Adrenal gland (tissue), 12 donors: ENCODE measurements around the gene MTHFD1. TPM values are rescaled to one million over a fixed set of nuclear protein-coding genes. Genes with fewer than 3 reads are reported as not detected.

ENCODE experiments used
- DNase-seq, 7 donors: peaks; one replicate each; pipeline ENCODE4 v3.0.0-alpha.2; 2019 to 2020
- H3K27ac ChIP-seq, 5 donors: fragments of 200-600 bp; sonication (generic) in 4 of 5; 1 replicate in 3 of 5; 2 replicates in 2 of 5; pipeline versions ENCODE4 v1.5.1 to v1.8.0; 2016 to 2020; ENCODE audit warnings: mild to moderate bottlenecking in 1 of 5
- H3K27me3 ChIP-seq: fragments of 200-600 bp; 2 replicates; pipeline ENCODE4 v1.8.0; 2021
- H3K36me3 ChIP-seq, 2 donors: fragments of 200-600 bp; replicated peaks in 1 of 2; 1 replicate in 1 of 2; 2 replicates in 1 of 2; pipeline versions ENCODE4 v1.5.1 to v1.8.0; 2018 to 2022
- H3K4me1 ChIP-seq, 2 donors: fragments of 200-600 bp; replicated peaks in 1 of 2; 1 replicate in 1 of 2; 2 replicates in 1 of 2; pipeline versions ENCODE4 v1.5.1 to v1.8.0; 2018 to 2021
- H3K4me3 ChIP-seq, 4 donors: fragments of 200-600 bp; sonication (generic) in 3 of 4; one replicate each; pipeline ENCODE4 v1.5.1; 2016 to 2018
- H3K9me3 ChIP-seq, 3 donors: fragments of 200-600 bp; sonication (generic) in 1 of 3; replicated peaks in 1 of 3; 1 replicate in 2 of 3; 2 replicates in 1 of 3; pipeline versions ENCODE4 v1.5.1 to v1.8.0; 2016 to 2021
- CTCF ChIP-seq, 6 experiments: fragments of 450-650 bp in 4 of 6; fragments of 200-600 bp in 2 of 6; sonication (generic) in 1 of 6; IDR thresholded peaks; 1 replicate in 5 of 6; 2 replicates in 1 of 6; pipeline versions ENCODE4 v1.5.1 to v1.8.0; 2016 to 2021; ENCODE audit warnings: antibody characterized with exemption in 6 of 6, mild to moderate bottlenecking in 2 of 6, moderate library complexity in 1 of 6
- POLR2A ChIP-seq, 2 donors: fragments of 450-650 bp; IDR thresholded peaks; one replicate each; pipeline ENCODE4 v1.6.1; 2017; ENCODE audit warnings: antibody characterized with exemption in 2 of 2, mild to moderate bottlenecking in 2 of 2, moderate library complexity in 1 of 2
- WGBS, 4 donors: extraction: QIAGEN DNeasy Blood & Tissue Kit in 2 of 4; methylation state at CpG; one replicate each; pipeline versions ENCODE4 v1.1.5 to v1.1.7; 2013 to 2017; 5-methylcytosine and 5-hydroxymethylcytosine counted together
- intact Hi-C, 2 donors: fragments of 100-400 bp; cut with DNase I; formaldehyde crosslinking; loops; one replicate each; pipeline versions ENCODE4 v1.14.1 to v1.15.0; 2022 to 2023
- polyA plus RNA-seq, 3 donors: library from polyadenylated mRNA; stranded (reverse); fragments of 200-250 nt in 2 of 3; fragments of 350-450 nt in 1 of 3; fragmentation: Illumina TruSeq in 1 of 3; extraction: RNeasy Lipid Tissue Mini Kit (QIAGEN cat#74804) in 1 of 3; gene quantifications; one replicate each; pipeline ENCODE4 v1.2.3, GENCODE V29; 2013 to 2014
- total RNA-seq, 9 donors: library from RNA; depleted of rRNA in 4 of 9; stranded (reverse); fragments of >200 nt in 4 of 9; fragments of 120-200 nt in 1 of 9; fragmentation: NEBNext Ultra II Directional in 1 of 9; extraction: Animal tissue kit (Norgen Biotek cat#: 25700) in 1 of 9; gene quantifications; one replicate each; pipeline versions ENCODE4 v1.1.0 to v1.2.4, GENCODE V29; 2013 to 2023
- donor health status: healthy with polysubstance abuse.
- donor health status: Bipolar disorder and iron deficiency.
- donor health status: DM: yes; HTN: yes; CAD: no.
- donor health status: DM: no; HTN: no; CAD: no.
- donor health status: DM: no; HTN: no; CAD: no.
- donor health status: DM: yes; HTN: yes; CAD: no.

MTHFD1 gene
- total and polyA plus RNA-seq, 12 donors = 14.9 to 66.4 (median 38.0) TPM

GRCh38 chr14:64369201-64369600 lies 19.0 kb upstream of the MTHFD1 start:
- intact Hi-C loops = no loop called here
- 92 to 96% (median 94%) methylated on average over 2 of the region's 2 CpGs for WGBS, 4 donors
- no peak for DNase-seq
- Histone ChIP-seq H3K9me3 (no peaks in the 10 kb centered on the region), H3K4me1 (no peaks in the 10 kb centered on the region), H3K27me3 (no peaks in the 10 kb centered on the region), H3K36me3 (no peaks in the 10 kb centered on the region), H3K4me3 (no peak overlapping the region), H3K27ac (no peak overlapping the region)
- no peak for TF ChIP-seq CTCF (IDR thresholded peaks at IDR 0.05)
- TF ChIP-seq POLR2A (IDR thresholded peaks at IDR 0.05) = no peak

- TF ChIP-seq CTCF (IDR thresholded peaks at IDR 0.05) (no peak), POLR2A (IDR thresholded peaks at IDR 0.05) (no peak)
- Histone ChIP-seq H3K27me3 (no peaks in the 10 kb centered on the region), H3K4me1 (peaks cover 12 to 22% of the 10 kb centered on the region in 2 donors), H3K27ac (peak overlapping the region in 4 of 5 donors; percentile 50 to 90 (median 74)), H3K36me3 (no peaks in the 10 kb centered on the region), H3K9me3 (no peaks in the 10 kb centered on the region), H3K4me3 (peak overlapping the region in 3 of 4 donors; percentile 36 to 86 (median 84))
- DNase-seq = peak in 2 of 7 donors; percentile 14 to 32
- WGBS, 4 donors = 3 to 17% (median 7%) methylated on average over 6 to 28 of the region's 28 CpGs
- intact Hi-C loops = no loop called here
Measured at GRCh38 chr14:64387232-64387781, 846 bp upstream of the MTHFD1 start.

- peak overlapping the region in 2 of 5 donors; percentile 68 to 90 for H3K27ac ChIP-seq
- H3K4me3 ChIP-seq = peak overlapping the region; percentile 17 to 86 (median 78)
- no peaks in the 10 kb centered on the region for H3K36me3 ChIP-seq
- WGBS, 4 donors = 0 to 2% (median 1%) methylated on average over 12 to 18 of the region's 18 CpGs
- peak in 4 of 7 donors; percentile 31 to 43 (median 38) for DNase-seq
- peaks cover 12 to 22% of the 10 kb centered on the region in 2 donors for H3K4me1 ChIP-seq
- H3K27me3 ChIP-seq = no peaks in the 10 kb centered on the region
- H3K9me3 ChIP-seq = no peaks in the 10 kb centered on the region
- TF ChIP-seq CTCF (IDR thresholded peaks at IDR 0.05) (no peak), POLR2A (IDR thresholded peaks at IDR 0.05) (peak in 1 of 2 donors; percentile 2)
- intact Hi-C loops = no loop called here
Measured at GRCh38 chr14:64388533-64389285, 556 bp downstream of the MTHFD1 start.

- H3K27ac ChIP-seq = no peak overlapping the region
- TF ChIP-seq CTCF (IDR thresholded peaks at IDR 0.05) = no peak
- TF ChIP-seq POLR2A (IDR thresholded peaks at IDR 0.05) = no peak
- no peaks in the 10 kb centered on the region for H3K9me3 ChIP-seq
- intact Hi-C loops = no loop called here
- no peak for DNase-seq
- H3K36me3 ChIP-seq = no peaks in the 10 kb centered on the region
- no peak overlapping the region for H3K4me3 ChIP-seq
- WGBS, 4 donors = 89 to 96% (median 92%) methylated on average over 12 of the region's 12 CpGs
- no peaks in the 10 kb centered on the region for H3K27me3 ChIP-seq
- peaks cover 12 to 22% of the 10 kb centered on the region in 2 donors for H3K4me1 ChIP-seq
Measured at GRCh38 chr14:64391113-64391725, 3.1 kb downstream of the MTHFD1 start.
